ENCODE data around the gene ARHGEF39. TPM values are rescaled to one million over a fixed set of nuclear protein-coding genes. Genes with fewer than 3 reads are reported as not detected.
A peak's percentile ranks its signal among the peaks of the same experiment; 100 is the strongest.
"Not testable (repeated sequence)": the region's sequence is repeated elsewhere in the genome, so short reads cannot be mapped to it uniquely, and the experiment has no call there.

The ARHGEF39 gene
- total RNA-seq, 2 experiments from 2014 or later = 17.2 to 18.7 TPM

GRCh38 chr9:35656831-35657545, 8.0 kb downstream of the ARHGEF39 start:
- peak overlapping the region; percentile 98 for H3K27ac Mint-ChIP-seq

GRCh38 chr9:35656348-35656747, 8.6 kb downstream of the ARHGEF39 start:
- Mint-ChIP-seq H3K9me3 (peaks cover 2% of the 10 kb centered on the region), H3K27me3 (peaks cover 4% of the 10 kb centered on the region), H3K4me3 (peak overlapping the region; percentile 18), H3K36me3 (peaks cover 20% of the 10 kb centered on the region), H3K4me1 (peaks cover 60% of the 10 kb centered on the region), H3K27ac (no peak overlapping the region)
- DNase-seq = no peak

More at GRCh38 chr9:35656831-35657545, 8.0 kb downstream of the ARHGEF39 start:
- peaks cover 4% of the 10 kb centered on the region for H3K27me3 Mint-ChIP-seq
- peaks cover 59% of the 10 kb centered on the region for H3K4me1 Mint-ChIP-seq
- H3K4me3 Mint-ChIP-seq = peak overlapping the region; percentile 86
- H3K9me3 Mint-ChIP-seq = peaks cover 2% of the 10 kb centered on the region
- peaks cover 25% of the 10 kb centered on the region for H3K36me3 Mint-ChIP-seq
- no peak for DNase-seq

GRCh38 chr9:35653611-35654010, 11.4 kb downstream of the ARHGEF39 start:
- no peak overlapping the region for H3K4me3 Mint-ChIP-seq
- H3K27me3 Mint-ChIP-seq = peaks cover 4% of the 10 kb centered on the region
- H3K27ac Mint-ChIP-seq = peak overlapping the region; percentile 20
- no peak for DNase-seq
- peaks cover 11% of the 10 kb centered on the region for H3K36me3 Mint-ChIP-seq
- peaks cover 2% of the 10 kb centered on the region for H3K9me3 Mint-ChIP-seq
- H3K4me1 Mint-ChIP-seq = peaks cover 52% of the 10 kb centered on the region

GRCh38 chr9:35652829-35653209, 12.2 kb downstream of the ARHGEF39 start:
- H3K36me3 Mint-ChIP-seq = peaks cover 12% of the 10 kb centered on the region
- no peak overlapping the region for H3K27ac Mint-ChIP-seq
- no peak overlapping the region for H3K4me3 Mint-ChIP-seq
- peaks cover 2% of the 10 kb centered on the region for H3K27me3 Mint-ChIP-seq
- DNase-seq = no peak
- H3K9me3 Mint-ChIP-seq = peaks cover under 1% of the 10 kb centered on the region
- peaks cover 58% of the 10 kb centered on the region for H3K4me1 Mint-ChIP-seq

- no peaks in the 10 kb centered on the region for H3K27me3 Mint-ChIP-seq
- H3K4me3 Mint-ChIP-seq = peak overlapping the region; percentile 92
- H3K4me1 Mint-ChIP-seq = peaks cover 58% of the 10 kb centered on the region
- H3K36me3 Mint-ChIP-seq = peaks cover 12% of the 10 kb centered on the region
- DNase-seq = no peak
- peak overlapping the region; percentile 70 for H3K27ac Mint-ChIP-seq
- H3K9me3 Mint-ChIP-seq = no peaks in the 10 kb centered on the region
Measured at GRCh38 chr9:35651956-35652828, 12.8 kb downstream of the ARHGEF39 start.

GRCh38 chr9:35650341-35651158, 14.4 kb downstream of the ARHGEF39 start, which contains the start of gene SIT1:
Gene SIT1, minus strand, starts transcription at chr9:35650931. Its CDS starts 78 bp downstream, at chr9:35650853.
- H3K9me3 Mint-ChIP-seq = no peaks in the 10 kb centered on the region
- peak within 1 kb of the TSS; percentile 92 for H3K4me3 Mint-ChIP-seq
- peak within 1 kb of the TSS; percentile 93 for H3K27ac Mint-ChIP-seq
- H3K27me3 Mint-ChIP-seq = no peaks in the 10 kb centered on the region
- H3K36me3 Mint-ChIP-seq = peaks cover 14% of the 10 kb centered on the region
- DNase-seq = peak; percentile 43
- peaks cover 46% of the 10 kb centered on the region for H3K4me1 Mint-ChIP-seq

GRCh38 chr9:35649431-35650340, 15.3 kb downstream of the ARHGEF39 start:
- Mint-ChIP-seq H3K36me3 (peaks cover 14% of the 10 kb centered on the region), H3K27me3 (no peaks in the 10 kb centered on the region), H3K4me1 (peaks cover 48% of the 10 kb centered on the region), H3K4me3 (peak overlapping the region; percentile 92), H3K27ac (peak overlapping the region; percentile 93), H3K9me3 (no peaks in the 10 kb centered on the region)
- DNase-seq = peak; percentile 39

GRCh38 chr9:35646533-35647265, 18.3 kb downstream of the ARHGEF39 start:
- peak; percentile 93 for DNase-seq
- Mint-ChIP-seq H3K4me1 (peaks cover 43% of the 10 kb centered on the region), H3K27ac (peak overlapping the region; percentile 91), H3K27me3 (no peaks in the 10 kb centered on the region), H3K4me3 (peak overlapping the region; percentile 88), H3K9me3 (no peaks in the 10 kb centered on the region), H3K36me3 (peaks cover 21% of the 10 kb centered on the region)

- Mint-ChIP-seq H3K36me3 (peaks cover 27% of the 10 kb centered on the region), H3K27ac (peak overlapping the region; percentile 91), H3K9me3 (no peaks in the 10 kb centered on the region), H3K4me1 (peaks cover 44% of the 10 kb centered on the region), H3K27me3 (no peaks in the 10 kb centered on the region), H3K4me3 (peak overlapping the region; percentile 88)
- no peak for DNase-seq
Measured at GRCh38 chr9:35646153-35646532, 18.9 kb downstream of the ARHGEF39 start.

GRCh38 chr9:35645736-35646135, 19.3 kb downstream of the ARHGEF39 start:
- peaks cover 43% of the 10 kb centered on the region for H3K4me1 Mint-ChIP-seq
- not testable (repeated sequence) for DNase-seq, H3K9me3 Mint-ChIP-seq, H3K27me3 Mint-ChIP-seq
- peak overlapping the region; percentile 91 for H3K27ac Mint-ChIP-seq
- H3K4me3 Mint-ChIP-seq = peak overlapping the region; percentile 88
- peaks cover 30% of the 10 kb centered on the region for H3K36me3 Mint-ChIP-seq

- H3K36me3 Mint-ChIP-seq = peaks cover 32% of the 10 kb centered on the region
- H3K4me3 Mint-ChIP-seq = no peak overlapping the region
- peaks cover 47% of the 10 kb centered on the region for H3K4me1 Mint-ChIP-seq
- H3K27ac Mint-ChIP-seq = no peak overlapping the region
- peaks cover 5% of the 10 kb centered on the region for H3K9me3 Mint-ChIP-seq
- DNase-seq = no peak
- no peaks in the 10 kb centered on the region for H3K27me3 Mint-ChIP-seq
Measured at GRCh38 chr9:35643046-35643445, 21.9 kb downstream of the ARHGEF39 start.

GRCh38 chr9:35641478-35641877, 23.5 kb downstream of the ARHGEF39 start:
- not testable (repeated sequence) for H3K4me3 Mint-ChIP-seq, H3K27me3 Mint-ChIP-seq, DNase-seq, H3K9me3 Mint-ChIP-seq
- H3K4me1 Mint-ChIP-seq = peaks cover 52% of the 10 kb centered on the region
- peak overlapping the region; percentile 62 for H3K27ac Mint-ChIP-seq
- H3K36me3 Mint-ChIP-seq = peaks cover 37% of the 10 kb centered on the region

- H3K9me3 Mint-ChIP-seq, DNase-seq, H3K4me3 Mint-ChIP-seq, H3K27me3 Mint-ChIP-seq: not testable (repeated sequence)
- Mint-ChIP-seq H3K27ac (peak overlapping the region; percentile 51), H3K4me1 (peaks cover 60% of the 10 kb centered on the region), H3K36me3 (peaks cover 36% of the 10 kb centered on the region)
Measured at GRCh38 chr9:35640431-35640830, 24.6 kb downstream of the ARHGEF39 start.
